Thoracic aorta (tissue), 2 donors: ENCODE data around the gene AHRR. TPM values are rescaled to one million over a fixed set of nuclear protein-coding genes. Genes with fewer than 3 reads are reported as not detected.

Source experiments
- ATAC-seq: fragments of 150-250 bp; one replicate; pipeline ENCODE4 v1.8.0; 2017; ENCODE audit warnings: low read depth; ENCODE audit not compliant: insufficient number of reproducible peaks, low FRiP score
- DNase-seq: peaks from one replicate; pipeline ENCODE4 v3.0.0-alpha.2; 2020; ENCODE audit warnings: low spot score
- H3K27ac ChIP-seq, 2 donors: fragments of 200-600 bp; sonication (generic); 1 replicate in 1 of 2; 2 replicates in 1 of 2; pipeline ENCODE4 v1.5.1; 2016; ENCODE audit warnings: mild to moderate bottlenecking in 2 of 2, moderate library complexity in 2 of 2
- H3K27me3 ChIP-seq: fragments of 200-600 bp; sonication (generic); replicated peaks from 2 replicates; pipeline ENCODE4 v1.6.0; 2016; ENCODE audit warnings: mild to moderate bottlenecking; ENCODE audit not compliant: insufficient read depth
- H3K36me3 ChIP-seq: fragments of 200-600 bp; sonication (generic); one replicate; pipeline ENCODE4 v1.5.1; 2016
- H3K4me1 ChIP-seq, 2 donors: fragments of 200-600 bp; sonication (generic); 1 replicate in 1 of 2; 2 replicates in 1 of 2; pipeline versions ENCODE4 v1.5.1 to v1.6.0; 2016; ENCODE audit warnings: low read depth in 2 of 2, mild to moderate bottlenecking in 1 of 2; ENCODE audit not compliant: control insufficient read depth in 1 of 2
- H3K4me3 ChIP-seq: fragments of 200-600 bp; sonication (generic); 2 replicates; pipeline ENCODE4 v1.5.1; 2016; ENCODE audit warnings: mild to moderate bottlenecking
- H3K9me3 ChIP-seq: fragments of 200-600 bp; sonication (generic); 2 replicates; pipeline ENCODE4 v1.5.1; 2016
- total RNA-seq, 2 donors: library from RNA; depleted of rRNA; stranded (reverse); fragments of >200 nt; gene quantifications; one replicate each; pipeline versions ENCODE4 v1.1.0 to v1.2.3, GENCODE V29; 2016
- TF ChIP-seq, protein P1 (sequence below): fragments of 200-600 bp; sonication (generic); IDR thresholded peaks from one replicate; pipeline ENCODE4 v1.5.1; 2019; ENCODE audit warnings: antibody characterized with exemption

Gene AHRR
- total RNA-seq, 2 donors from 2014 or later = 0.85 to 3.1 TPM

GRCh38 chr5:423626-424261 lies 102.2 kb downstream of the AHRR start:
- TF ChIP-seq, protein P1, sequence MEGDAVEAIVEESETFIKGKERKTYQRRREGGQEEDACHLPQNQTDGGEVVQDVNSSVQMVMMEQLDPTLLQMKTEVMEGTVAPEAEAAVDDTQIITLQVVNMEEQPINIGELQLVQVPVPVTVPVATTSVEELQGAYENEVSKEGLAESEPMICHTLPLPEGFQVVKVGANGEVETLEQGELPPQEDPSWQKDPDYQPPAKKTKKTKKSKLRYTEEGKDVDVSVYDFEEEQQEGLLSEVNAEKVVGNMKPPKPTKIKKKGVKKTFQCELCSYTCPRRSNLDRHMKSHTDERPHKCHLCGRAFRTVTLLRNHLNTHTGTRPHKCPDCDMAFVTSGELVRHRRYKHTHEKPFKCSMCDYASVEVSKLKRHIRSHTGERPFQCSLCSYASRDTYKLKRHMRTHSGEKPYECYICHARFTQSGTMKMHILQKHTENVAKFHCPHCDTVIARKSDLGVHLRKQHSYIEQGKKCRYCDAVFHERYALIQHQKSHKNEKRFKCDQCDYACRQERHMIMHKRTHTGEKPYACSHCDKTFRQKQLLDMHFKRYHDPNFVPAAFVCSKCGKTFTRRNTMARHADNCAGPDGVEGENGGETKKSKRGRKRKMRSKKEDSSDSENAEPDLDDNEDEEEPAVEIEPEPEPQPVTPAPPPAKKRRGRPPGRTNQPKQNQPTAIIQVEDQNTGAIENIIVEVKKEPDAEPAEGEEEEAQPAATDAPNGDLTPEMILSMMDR = no peak
- H3K27ac ChIP-seq = no peak overlapping the region
- H3K36me3 ChIP-seq = no peaks in the 10 kb centered on the region
- no peaks in the 10 kb centered on the region for H3K4me1 ChIP-seq
- H3K9me3 ChIP-seq = no peaks in the 10 kb centered on the region
- DNase-seq (no peak), ATAC-seq (no peak)
- no peaks in the 10 kb centered on the region for H3K27me3 ChIP-seq
- no peak overlapping the region for H3K4me3 ChIP-seq

- DNase-seq (no peak), ATAC-seq (no peak)
- Histone ChIP-seq H3K9me3 (no peaks in the 10 kb centered on the region), H3K4me3 (no peak overlapping the region), H3K27ac (no peak overlapping the region), H3K4me1 (no peaks in the 10 kb centered on the region), H3K36me3 (no peaks in the 10 kb centered on the region), H3K27me3 (no peaks in the 10 kb centered on the region)
- TF ChIP-seq, protein P1 = no peak
Observed at GRCh38 chr5:424301-425110, 103.0 kb downstream of the AHRR start.

GRCh38 chr5:425714-426113 lies 104.2 kb downstream of the AHRR start:
- H3K4me1 ChIP-seq = no peaks in the 10 kb centered on the region
- TF ChIP-seq, protein P1 = no peak
- ATAC-seq (no peak), DNase-seq (no peak)
- H3K4me3 ChIP-seq = no peak overlapping the region
- no peak overlapping the region for H3K27ac ChIP-seq
- H3K9me3 ChIP-seq = no peaks in the 10 kb centered on the region
- no peaks in the 10 kb centered on the region for H3K27me3 ChIP-seq
- H3K36me3 ChIP-seq = no peaks in the 10 kb centered on the region

DNA sequence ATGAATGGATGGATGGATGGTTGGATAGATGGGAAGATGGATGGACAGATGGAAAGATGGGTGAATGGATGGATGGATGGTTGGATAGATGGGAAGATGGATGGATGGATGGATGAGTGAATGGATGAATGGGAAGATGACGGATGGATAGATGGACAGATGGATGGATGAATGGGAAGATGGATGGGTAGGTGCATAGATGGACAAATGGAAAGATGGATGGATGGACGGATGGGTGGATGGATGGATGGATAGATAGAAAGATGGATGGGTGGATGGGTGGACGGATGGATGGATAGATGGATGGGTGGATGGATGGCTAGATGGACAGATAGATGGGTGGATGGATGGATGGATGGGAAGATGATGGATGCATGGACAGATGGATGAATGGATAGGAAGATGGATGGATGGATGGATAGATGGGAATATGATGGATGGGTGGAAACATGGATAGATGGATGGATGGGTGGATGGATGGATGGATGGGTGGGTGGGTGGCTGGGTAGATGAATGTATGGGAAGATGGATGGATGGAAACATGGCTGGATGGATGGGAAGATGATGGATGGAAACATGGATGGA lies 105.0 kb downstream of the AHRR start:
- TF ChIP-seq, protein P1 = no peak
- DNase-seq = no peak
- ATAC-seq = no peak

DNA sequence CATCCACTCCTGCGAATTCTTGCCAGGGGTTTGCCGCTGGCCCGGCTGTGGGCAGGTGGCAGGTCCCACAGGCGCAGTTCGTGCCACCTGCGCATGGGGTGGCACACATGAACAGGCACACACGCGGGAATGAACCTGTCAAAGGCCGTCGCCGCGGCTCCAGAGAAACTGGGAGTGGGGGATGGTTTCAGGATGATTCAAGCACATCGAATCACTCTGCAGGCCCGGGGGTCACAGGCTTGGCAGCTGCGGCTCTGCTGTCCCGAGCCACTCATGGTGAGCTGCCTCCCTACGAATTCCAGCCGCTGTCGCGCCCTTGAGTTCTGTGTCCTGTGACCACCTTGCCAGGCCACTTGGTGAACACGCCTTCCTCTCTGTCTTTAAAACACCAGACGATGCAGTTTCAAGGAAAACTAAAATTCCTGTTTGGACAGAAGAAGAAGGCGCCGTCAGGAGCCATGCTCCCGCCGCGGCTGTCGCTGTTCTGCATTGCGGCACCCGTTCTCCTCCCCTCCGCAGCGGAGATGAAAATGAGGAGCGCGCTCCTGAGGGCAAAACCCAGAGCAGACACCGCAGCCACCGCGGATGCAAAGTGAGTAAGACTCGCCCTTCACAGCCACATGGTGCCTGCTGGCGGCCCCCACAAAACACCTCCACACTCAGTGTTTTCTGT lies 106.0 kb downstream of the AHRR start:
- H3K4me3 ChIP-seq = no peak overlapping the region
- H3K9me3 ChIP-seq = no peaks in the 10 kb centered on the region
- H3K27me3 ChIP-seq = no peaks in the 10 kb centered on the region
- TF ChIP-seq, protein P1 = no peak
- H3K36me3 ChIP-seq = no peaks in the 10 kb centered on the region
- no peaks in the 10 kb centered on the region for H3K4me1 ChIP-seq
- no peak for DNase-seq
- no peak overlapping the region for H3K27ac ChIP-seq
- ATAC-seq = no peak

More for the DNA sequence above, 105.0 kb downstream of the AHRR start:
- Histone ChIP-seq H3K4me1 (no peaks in the 10 kb centered on the region), H3K27me3 (no peaks in the 10 kb centered on the region), H3K9me3 (no peaks in the 10 kb centered on the region), H3K4me3 (no peak overlapping the region), H3K36me3 (no peaks in the 10 kb centered on the region), H3K27ac (no peak overlapping the region)
